ENCODE measurements around the gene HGFAC.
A peak's percentile ranks its signal among the peaks of the same experiment; 100 is the strongest.

HGFAC gene

GRCh38 chr4:3427134-3427476 is 14.7 kb upstream of the HGFAC start:
- DNase-seq: no peak

- no peak for DNase-seq
These were observed 13.9 kb upstream of the HGFAC start for GRCh38 chr4:3427706-3428446.

GRCh38 chr4:3429651-3430050 is 12.1 kb upstream of the HGFAC start:
- no peak for DNase-seq

- DNase-seq: no peak
These were observed 11.2 kb upstream of the HGFAC start for GRCh38 chr4:3430524-3430923.

- no peak for DNase-seq
These were observed 10.2 kb upstream of the HGFAC start for GRCh38 chr4:3431446-3431993.

- DNase-seq: no peak
These were observed 9.4 kb upstream of the HGFAC start for GRCh38 chr4:3432381-3432790.

GRCh38 chr4:3433138-3433869 is 8.5 kb upstream of the HGFAC start:
- DNase-seq: no peak

GRCh38 chr4:3434881-3435685 is 6.7 kb upstream of the HGFAC start:
- no peak for DNase-seq

GRCh38 chr4:3435686-3435956 is 6.1 kb upstream of the HGFAC start:
- no peak for DNase-seq

- no peak for DNase-seq
These were observed 5.5 kb upstream of the HGFAC start for GRCh38 chr4:3436048-3436797.

- peak; percentile 67 for DNase-seq
These were observed 4.8 kb upstream of the HGFAC start for GRCh38 chr4:3436798-3437581.

- no peak for DNase-seq
These were observed 4.2 kb upstream of the HGFAC start for GRCh38 chr4:3437582-3437936.

- no peak for DNase-seq
These were observed 3.5 kb upstream of the HGFAC start for GRCh38 chr4:3437998-3438846.

GRCh38 chr4:3438847-3439180 is 3.0 kb upstream of the HGFAC start:
- no peak for DNase-seq

GRCh38 chr4:3439391-3439790 is 2.4 kb upstream of the HGFAC start:
- no peak for DNase-seq

- DNase-seq: no peak
These were observed 1.8 kb upstream of the HGFAC start for GRCh38 chr4:3440011-3440410.

- DNase-seq: peak; percentile 21
These were observed 728 bp upstream of the HGFAC start for GRCh38 chr4:3440979-3441500.

- no peak for DNase-seq
These were observed 741 bp downstream of the HGFAC start for GRCh38 chr4:3442460-3442958.

- DNase-seq: no peak
These were observed 1.4 kb downstream of the HGFAC start for GRCh38 chr4:3442959-3443749.

GRCh38 chr4:3443750-3444309 is 2.1 kb downstream of the HGFAC start:
- no peak for DNase-seq
